Endothelial cell of umbilical vein (primary cell): ENCODE results near the gene HINT1.

Experiments used
- CTCF ChIP-seq, 2 donors: IDR thresholded peaks; 1 replicate in 1 of 2; 2 replicates in 1 of 2; pipeline ENCODE4 v1.5.1; 2011; ENCODE audit warnings: low read length in 2 of 2, mild to moderate bottlenecking in 2 of 2, moderate library complexity in 2 of 2, control low read depth in 1 of 2, inconsistent platforms in 1 of 2, low read depth in 1 of 2; ENCODE audit not compliant: insufficient read depth in 1 of 2; ENCODE audit errors: extremely low read depth in 1 of 2
- EZH2 ChIP-seq: IDR thresholded peaks from 2 replicates; pipeline ENCODE4 v1.6.1; 2012; ENCODE audit warnings: borderline replicate concordance, low read depth, mild to moderate bottlenecking, moderate library complexity, low read length, inconsistent platforms; ENCODE audit not compliant: severe bottlenecking
- FOS ChIP-seq: IDR thresholded peaks from 2 replicates; pipeline ENCODE4 v1.6.1; 2011; ENCODE audit warnings: mild to moderate bottlenecking, low read length, moderate library complexity, borderline replicate concordance; ENCODE audit not compliant: insufficient read depth
- GATA2 ChIP-seq: IDR thresholded peaks from 2 replicates; pipeline ENCODE4 v1.7.0; 2011; ENCODE audit warnings: low read depth, mild to moderate bottlenecking, moderate library complexity, mixed read lengths, low read length; ENCODE audit not compliant: insufficient read length, insufficient read depth
- JUN ChIP-seq: IDR thresholded peaks from 2 replicates; pipeline ENCODE4 v1.6.1; 2011; ENCODE audit warnings: borderline replicate concordance, low read depth; ENCODE audit not compliant: insufficient read length, insufficient read depth
- MAX ChIP-seq: IDR thresholded peaks from 2 replicates; pipeline ENCODE4 v1.6.1; 2011; ENCODE audit not compliant: insufficient read depth, insufficient read length
- POLR2A ChIP-seq: IDR thresholded peaks from 2 replicates; pipeline ENCODE4 v1.6.1; 2012; ENCODE audit warnings: low read depth, mild to moderate bottlenecking, control low read depth, low read length
- POLR2AphosphoS5 ChIP-seq: IDR thresholded peaks from 2 replicates; pipeline ENCODE4 v1.6.1; 2012; ENCODE audit warnings: low read depth, mild to moderate bottlenecking, control low read depth, low read length, moderate library complexity; ENCODE audit not compliant: insufficient read depth

- TF ChIP-seq EZH2 (no peak), CTCF (IDR thresholded peaks at IDR 0.05; ENCODE audit: extremely low read depth in 1 of 2, insufficient read depth in 1 of 2, low read depth in 1 of 2, low read length in 2 of 2) (no peak), POLR2AphosphoS5 (no peak), POLR2A (no peak), GATA2 (no peak), MAX (no peak), FOS (no peak), JUN (no peak)
Observed at GRCh38 chr5:131195696-131196095, 30.6 kb upstream of the HINT1 start.
